Liver (tissue), 9 donors: ENCODE data around the gene PSMC6. TPM values are rescaled to one million over a fixed set of nuclear protein-coding genes. Genes with fewer than 3 reads are reported as not detected.

Experiments used
- DNase-seq: peaks from one replicate; pipeline ENCODE4 v3.0.0-alpha.2; 2017; ENCODE audit warnings: low spot score
- H3K27ac ChIP-seq, 2 donors: one replicate each; pipeline ENCODE4 v1.7.0; 2013; ENCODE audit warnings: inconsistent platforms in 2 of 2, low read length in 2 of 2, control low read depth in 1 of 2, low read depth in 1 of 2, mild to moderate bottlenecking in 1 of 2
- H3K27me3 ChIP-seq, 4 donors: one replicate each; pipeline versions ENCODE4 v1.6.1 to v1.7.0; 2013; ENCODE audit warnings: low read length in 3 of 4, inconsistent platforms in 1 of 4, mild to moderate bottlenecking in 1 of 4, moderate library complexity in 1 of 4; ENCODE audit not compliant: control insufficient read depth in 4 of 4, insufficient read depth in 4 of 4
- H3K36me3 ChIP-seq, 4 donors: one replicate each; pipeline versions ENCODE4 v1.6.1 to v1.7.0; 2013; ENCODE audit warnings: low read length in 3 of 4, mild to moderate bottlenecking in 3 of 4, low read depth in 1 of 4, moderate library complexity in 1 of 4; ENCODE audit not compliant: control insufficient read depth in 4 of 4, insufficient read depth in 3 of 4
- H3K4me1 ChIP-seq, 4 donors: one replicate each; pipeline versions ENCODE4 v1.6.1 to v1.7.0; 2013; ENCODE audit warnings: low read length in 3 of 4, mild to moderate bottlenecking in 3 of 4, moderate library complexity in 1 of 4; ENCODE audit not compliant: control insufficient read depth in 4 of 4, insufficient read depth in 4 of 4
- H3K4me3 ChIP-seq, 3 donors: one replicate each; pipeline versions ENCODE4 v1.6.1 to v1.7.0; 2013; ENCODE audit warnings: low read length in 3 of 3, control low read depth in 1 of 3, low read depth in 1 of 3, mild to moderate bottlenecking in 1 of 3
- H3K9ac ChIP-seq, 2 donors: one replicate each; pipeline ENCODE4 v1.7.0; 2013; ENCODE audit warnings: low read length in 2 of 2, mild to moderate bottlenecking in 2 of 2, moderate library complexity in 2 of 2, control low read depth in 1 of 2, low read depth in 1 of 2
- H3K9me3 ChIP-seq, 4 donors: one replicate each; pipeline versions ENCODE4 v1.6.1 to v1.7.0; 2013; ENCODE audit warnings: low read length in 3 of 4; ENCODE audit not compliant: control insufficient read depth in 4 of 4
- EGR1 ChIP-seq, 2 donors: IDR thresholded peaks; 2 replicates each; pipeline ENCODE4 v1.6.1; 2016 to 2018; ENCODE audit warnings: antibody characterized with exemption in 2 of 2, low read depth in 2 of 2
- FOXA1 ChIP-seq: IDR thresholded peaks from 2 replicates; pipeline ENCODE4 v1.6.1; 2016; ENCODE audit warnings: antibody characterized with exemption
- FOXA2 ChIP-seq: IDR thresholded peaks from 2 replicates; pipeline ENCODE4 v1.6.1; 2016; ENCODE audit warnings: antibody characterized with exemption
- GABPA ChIP-seq, 2 donors: IDR thresholded peaks in 1 of 2; conservative IDR thresholded peaks in 1 of 2; 2 replicates each; pipeline ENCODE4 v1.6.1; 2016; ENCODE audit warnings: antibody characterized with exemption in 2 of 2, mild to moderate bottlenecking in 1 of 2, moderate library complexity in 1 of 2
- HNF4A ChIP-seq, 2 donors: conservative IDR thresholded peaks; 2 replicates each; pipeline ENCODE4 v1.6.1; 2016; ENCODE audit warnings: antibody characterized with exemption in 2 of 2, mild to moderate bottlenecking in 2 of 2
- HNF4G ChIP-seq: IDR thresholded peaks from 2 replicates; pipeline ENCODE4 v1.6.1; 2016; ENCODE audit warnings: antibody characterized with exemption
- JUND ChIP-seq, 2 donors: IDR thresholded peaks; 2 replicates each; pipeline ENCODE4 v1.6.1; 2016; ENCODE audit warnings: antibody characterized with exemption in 2 of 2
- MAX ChIP-seq: IDR thresholded peaks from 2 replicates; pipeline ENCODE4 v1.6.1; 2016; ENCODE audit warnings: antibody characterized with exemption
- NR2F2 ChIP-seq: IDR thresholded peaks from 2 replicates; pipeline ENCODE4 v1.6.1; 2016; ENCODE audit warnings: antibody characterized with exemption
- RAD21 ChIP-seq, 2 donors: IDR thresholded peaks; 2 replicates each; pipeline ENCODE4 v1.6.1; 2016; ENCODE audit warnings: antibody characterized with exemption in 2 of 2, mild to moderate bottlenecking in 2 of 2
- RXRA ChIP-seq, 2 donors: IDR thresholded peaks; 2 replicates each; pipeline ENCODE4 v1.6.1; 2017 to 2018; ENCODE audit warnings: antibody characterized with exemption in 2 of 2, mild to moderate bottlenecking in 1 of 2
- SP1 ChIP-seq: IDR thresholded peaks from 2 replicates; pipeline ENCODE4 v1.6.1; 2018; ENCODE audit warnings: antibody characterized with exemption, mild to moderate bottlenecking
- TAF1 ChIP-seq: conservative IDR thresholded peaks from 2 replicates; pipeline ENCODE4 v1.6.1; 2016; ENCODE audit warnings: antibody characterized with exemption, mild to moderate bottlenecking
- YY1 ChIP-seq: IDR thresholded peaks from 2 replicates; pipeline ENCODE4 v1.6.1; 2016; ENCODE audit warnings: antibody characterized with exemption, mild to moderate bottlenecking
- ZBTB33 ChIP-seq: IDR thresholded peaks from 2 replicates; pipeline ENCODE4 v1.6.1; 2016; ENCODE audit warnings: antibody characterized with exemption
- WGBS: extraction: QIAGEN DNeasy Blood & Tissue Kit; methylation state at CpG from one replicate; pipeline ENCODE4 v1.1.7; 2013; 5-methylcytosine and 5-hydroxymethylcytosine counted together
- polyA plus RNA-seq, 2 donors: library from polyadenylated mRNA; stranded (reverse) in 1 of 2; unstranded in 1 of 2; fragments of 200-250 nt in 1 of 2; fragments of >200 nt in 1 of 2; fragmentation: Nextera tagmentation in 1 of 2; extraction: Ambion mirVana in 1 of 2; gene quantifications; one replicate each; pipeline versions ENCODE4 v1.2.1 to v1.2.3, GENCODE V29; 2013 to 2015
- total RNA-seq, 2 donors: library from RNA; depleted of rRNA; stranded (reverse); fragments of >200 nt; gene quantifications; one replicate each; pipeline ENCODE4 v1.2.3, GENCODE V29; 2014
- TF ChIP-seq, protein P1 (sequence below): fragments of 150-350 bp; IDR thresholded peaks from 2 replicates; pipeline ENCODE4 v1.5.1; 2017; ENCODE audit warnings: improper control_type of control experiment, low read depth, low read length; ENCODE audit not compliant: missing input control
- TF ChIP-seq, protein P2 (sequence below): IDR thresholded peaks from 2 replicates; pipeline ENCODE4 v1.6.1; 2016; ENCODE audit warnings: antibody characterized with exemption
- TF ChIP-seq, protein P3 (sequence below): IDR thresholded peaks from 2 replicates; pipeline ENCODE4 v1.6.1; 2016; ENCODE audit warnings: antibody characterized with exemption, mild to moderate bottlenecking
- donor health status: healthy.
- donor health status: healthy.
- donor health status: healthy.
- donor health status: healthy.
- donor health status: healthy.

PSMC6 gene
- total and polyA plus RNA-seq, 4 donors = 43.2 to 98.9 (median 69.3) TPM

- no peak for TF ChIP-seq GABPA (IDR thresholded peaks at IDR 0.05 in 1 of 2, conservative IDR thresholded peaks at IDR 0.05 in 1 of 2)
- TF ChIP-seq TAF1 = no peak
- no peak for TF ChIP-seq JUND (IDR thresholded peaks at IDR 0.05)
- no peak for TF ChIP-seq RXRA (IDR thresholded peaks at IDR 0.05)
Observed at GRCh38 chr14:52686176-52686575, 20.8 kb upstream of the PSMC6 start (continued).

DNA sequence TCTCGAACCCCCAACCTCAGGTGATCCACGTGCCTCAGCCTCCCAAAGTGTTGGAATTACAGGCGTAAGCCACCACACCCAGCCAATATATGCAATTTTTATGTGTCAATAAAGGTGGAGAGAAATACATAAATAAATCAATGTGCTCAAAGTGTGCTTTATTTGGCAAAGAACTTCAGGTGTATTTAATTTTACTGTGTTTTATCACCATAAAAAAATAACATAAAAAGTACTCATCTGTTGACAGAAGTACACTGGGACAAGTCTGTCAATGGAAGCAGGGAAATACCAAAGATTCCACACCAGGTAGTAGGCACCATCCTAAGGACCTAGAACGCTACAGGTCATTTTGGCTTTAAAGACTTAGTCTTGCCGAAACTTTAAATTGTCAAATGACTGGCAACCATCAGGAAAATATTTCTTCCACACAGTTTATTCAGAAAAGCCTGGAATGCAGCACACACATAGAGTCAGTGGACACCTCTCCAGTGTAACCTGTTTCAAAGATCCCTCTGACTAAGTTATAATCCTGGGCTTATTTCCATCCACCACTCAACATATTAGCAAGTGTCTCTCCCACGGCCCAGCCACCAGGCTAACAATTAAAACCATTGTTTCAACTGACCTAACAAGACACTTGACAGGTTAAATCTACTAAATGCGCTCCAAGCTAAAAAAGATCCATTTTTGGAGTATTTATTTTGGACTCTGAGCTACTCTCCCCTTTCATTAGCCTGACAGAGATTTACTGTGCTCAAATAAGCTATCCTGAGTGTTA lies 15.8 kb upstream of the PSMC6 start:
- H3K4me3 ChIP-seq = no peak overlapping the region
- no peaks in the 10 kb centered on the region for H3K27me3 ChIP-seq
- WGBS = 80% methylated on average over 7 of the region's 7 CpGs
- DNase-seq = no peak
- H3K27ac ChIP-seq = no peak overlapping the region
- H3K36me3 ChIP-seq = no peaks in the 10 kb centered on the region
- no peaks in the 10 kb centered on the region for H3K9me3 ChIP-seq
- no peak for TF ChIP-seq SP1
- no peak for TF ChIP-seq NR2F2
- no peak for TF ChIP-seq MAX
- no peak for TF ChIP-seq RXRA (IDR thresholded peaks at IDR 0.05)
- TF ChIP-seq YY1 = no peak
- TF ChIP-seq, protein P1, sequence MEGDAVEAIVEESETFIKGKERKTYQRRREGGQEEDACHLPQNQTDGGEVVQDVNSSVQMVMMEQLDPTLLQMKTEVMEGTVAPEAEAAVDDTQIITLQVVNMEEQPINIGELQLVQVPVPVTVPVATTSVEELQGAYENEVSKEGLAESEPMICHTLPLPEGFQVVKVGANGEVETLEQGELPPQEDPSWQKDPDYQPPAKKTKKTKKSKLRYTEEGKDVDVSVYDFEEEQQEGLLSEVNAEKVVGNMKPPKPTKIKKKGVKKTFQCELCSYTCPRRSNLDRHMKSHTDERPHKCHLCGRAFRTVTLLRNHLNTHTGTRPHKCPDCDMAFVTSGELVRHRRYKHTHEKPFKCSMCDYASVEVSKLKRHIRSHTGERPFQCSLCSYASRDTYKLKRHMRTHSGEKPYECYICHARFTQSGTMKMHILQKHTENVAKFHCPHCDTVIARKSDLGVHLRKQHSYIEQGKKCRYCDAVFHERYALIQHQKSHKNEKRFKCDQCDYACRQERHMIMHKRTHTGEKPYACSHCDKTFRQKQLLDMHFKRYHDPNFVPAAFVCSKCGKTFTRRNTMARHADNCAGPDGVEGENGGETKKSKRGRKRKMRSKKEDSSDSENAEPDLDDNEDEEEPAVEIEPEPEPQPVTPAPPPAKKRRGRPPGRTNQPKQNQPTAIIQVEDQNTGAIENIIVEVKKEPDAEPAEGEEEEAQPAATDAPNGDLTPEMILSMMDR = no peak
- TF ChIP-seq FOXA1 = no peak
- no peak for TF ChIP-seq FOXA2
- TF ChIP-seq HNF4A (conservative IDR thresholded peaks at IDR 0.05) = no peak
- no peak for TF ChIP-seq RAD21 (IDR thresholded peaks at IDR 0.05)
- TF ChIP-seq GABPA (IDR thresholded peaks at IDR 0.05 in 1 of 2, conservative IDR thresholded peaks at IDR 0.05 in 1 of 2) = no peak
- TF ChIP-seq, protein P2, sequence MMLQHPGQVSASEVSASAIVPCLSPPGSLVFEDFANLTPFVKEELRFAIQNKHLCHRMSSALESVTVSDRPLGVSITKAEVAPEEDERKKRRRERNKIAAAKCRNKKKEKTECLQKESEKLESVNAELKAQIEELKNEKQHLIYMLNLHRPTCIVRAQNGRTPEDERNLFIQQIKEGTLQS = no peak
- no peak for TF ChIP-seq ZBTB33
- TF ChIP-seq JUND (IDR thresholded peaks at IDR 0.05) = no peak
- no peak for TF ChIP-seq HNF4G
- no peak for TF ChIP-seq TAF1
- TF ChIP-seq, protein P3, sequence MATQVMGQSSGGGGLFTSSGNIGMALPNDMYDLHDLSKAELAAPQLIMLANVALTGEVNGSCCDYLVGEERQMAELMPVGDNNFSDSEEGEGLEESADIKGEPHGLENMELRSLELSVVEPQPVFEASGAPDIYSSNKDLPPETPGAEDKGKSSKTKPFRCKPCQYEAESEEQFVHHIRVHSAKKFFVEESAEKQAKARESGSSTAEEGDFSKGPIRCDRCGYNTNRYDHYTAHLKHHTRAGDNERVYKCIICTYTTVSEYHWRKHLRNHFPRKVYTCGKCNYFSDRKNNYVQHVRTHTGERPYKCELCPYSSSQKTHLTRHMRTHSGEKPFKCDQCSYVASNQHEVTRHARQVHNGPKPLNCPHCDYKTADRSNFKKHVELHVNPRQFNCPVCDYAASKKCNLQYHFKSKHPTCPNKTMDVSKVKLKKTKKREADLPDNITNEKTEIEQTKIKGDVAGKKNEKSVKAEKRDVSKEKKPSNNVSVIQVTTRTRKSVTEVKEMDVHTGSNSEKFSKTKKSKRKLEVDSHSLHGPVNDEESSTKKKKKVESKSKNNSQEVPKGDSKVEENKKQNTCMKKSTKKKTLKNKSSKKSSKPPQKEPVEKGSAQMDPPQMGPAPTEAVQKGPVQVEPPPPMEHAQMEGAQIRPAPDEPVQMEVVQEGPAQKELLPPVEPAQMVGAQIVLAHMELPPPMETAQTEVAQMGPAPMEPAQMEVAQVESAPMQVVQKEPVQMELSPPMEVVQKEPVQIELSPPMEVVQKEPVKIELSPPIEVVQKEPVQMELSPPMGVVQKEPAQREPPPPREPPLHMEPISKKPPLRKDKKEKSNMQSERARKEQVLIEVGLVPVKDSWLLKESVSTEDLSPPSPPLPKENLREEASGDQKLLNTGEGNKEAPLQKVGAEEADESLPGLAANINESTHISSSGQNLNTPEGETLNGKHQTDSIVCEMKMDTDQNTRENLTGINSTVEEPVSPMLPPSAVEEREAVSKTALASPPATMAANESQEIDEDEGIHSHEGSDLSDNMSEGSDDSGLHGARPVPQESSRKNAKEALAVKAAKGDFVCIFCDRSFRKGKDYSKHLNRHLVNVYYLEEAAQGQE = no peak
- no peak for TF ChIP-seq EGR1 (IDR thresholded peaks at IDR 0.05; ENCODE audit: low read depth in 2 of 2)
- no peak overlapping the region for H3K9ac ChIP-seq
- H3K4me1 ChIP-seq = peaks cover 1 to 12% (median 8%) of the 10 kb centered on the region in 4 donors
